Ramos (cell line): Measurements from ENCODE around the gene COTL1.
"Not testable (repeated sequence)": the region's sequence is repeated elsewhere in the genome, so short reads cannot be mapped to it uniquely, and the experiment has no call there.

Source experiments
- in situ Hi-C: fragments of 300-500 bp; cut with MboI; formaldehyde crosslinking; loops from one replicate; pipeline ENCODE4 v1.14.3; 2022; ENCODE audit warnings: low sequenced_read_pairs; ENCODE audit not compliant: unreplicated experiment

The COTL1 gene

DNA sequence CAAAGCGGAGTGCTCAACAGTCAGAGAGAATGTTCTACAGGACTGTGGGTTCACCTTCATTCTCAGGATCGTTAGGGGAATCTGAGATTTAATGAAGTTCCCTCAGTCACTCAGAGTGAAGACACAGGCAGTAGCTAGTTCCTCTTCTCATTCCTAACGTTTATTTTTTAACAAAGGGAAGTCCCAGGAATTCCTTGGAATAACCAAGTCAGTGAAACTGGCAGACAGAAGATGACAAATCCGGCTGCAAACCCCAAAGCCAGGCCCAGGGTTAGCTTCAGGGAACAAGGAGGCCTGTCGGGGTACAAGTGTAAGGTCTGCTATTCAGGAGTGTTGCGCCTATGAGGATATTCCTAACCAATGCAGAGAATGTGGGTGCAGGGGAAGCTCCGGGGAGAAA, 42.0 kb downstream of the COTL1 start:
- in situ Hi-C loops, result no loop called here

DNA sequence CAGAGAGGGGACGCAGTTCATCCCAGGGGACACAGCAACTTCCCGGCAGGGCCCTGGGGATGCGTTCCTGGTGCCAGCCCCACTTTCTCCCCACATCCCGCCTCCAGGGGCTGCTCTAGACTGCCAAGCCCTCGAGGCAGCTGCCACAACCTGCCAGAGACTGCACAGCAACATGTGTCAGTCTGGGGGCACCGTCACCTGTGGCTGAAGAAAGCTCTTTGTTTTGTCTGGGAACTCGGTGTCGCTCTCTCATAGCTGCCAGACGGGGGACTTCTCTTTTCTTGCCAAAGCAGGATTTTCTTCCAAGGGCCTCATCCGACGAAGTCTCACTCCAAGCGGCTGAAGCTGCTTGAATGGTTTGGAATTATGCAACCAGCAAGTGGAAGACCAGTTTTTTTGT, 43.7 kb downstream of the COTL1 start:
- in situ Hi-C loops, result no loop called here

GRCh38 chr16:84572096-84572495, 45.8 kb downstream of the COTL1 start:
- in situ Hi-C loops, result no loop called here

DNA sequence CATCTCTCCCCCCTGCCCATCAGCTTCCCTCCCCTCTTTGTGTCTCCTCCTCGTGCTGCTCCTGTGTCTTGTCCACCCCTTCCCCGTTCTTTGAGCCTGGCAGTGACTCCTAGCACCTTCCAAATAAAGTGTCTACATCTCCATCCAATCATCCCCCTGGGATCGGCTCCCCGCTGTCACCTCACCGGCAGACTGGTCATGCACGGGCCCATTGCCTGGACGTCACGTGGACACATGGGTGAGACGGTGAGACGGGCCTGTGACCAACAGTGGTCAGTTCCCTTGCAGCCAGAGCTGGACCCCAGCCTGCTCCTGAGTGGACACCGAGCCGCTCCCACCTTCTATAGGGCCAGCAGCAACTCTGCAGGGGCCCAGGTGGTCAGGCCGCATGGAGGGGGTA, 46.4 kb downstream of the COTL1 start:
- in situ Hi-C loops, result no loop called here

GRCh38 chr16:84570739-84571403, 47.0 kb downstream of the COTL1 start:
- in situ Hi-C loops, result no loop called here

- in situ Hi-C loops, result no loop called here
Measured at GRCh38 chr16:84569382-84569987, 48.4 kb downstream of the COTL1 start.

- in situ Hi-C loops, result no loop called here
Measured at GRCh38 chr16:84568066-84568465, 49.8 kb downstream of the COTL1 start.

GRCh38 chr16:84567286-84567962, 50.5 kb downstream of the COTL1 start:
- in situ Hi-C loops, result no loop called here

DNA sequence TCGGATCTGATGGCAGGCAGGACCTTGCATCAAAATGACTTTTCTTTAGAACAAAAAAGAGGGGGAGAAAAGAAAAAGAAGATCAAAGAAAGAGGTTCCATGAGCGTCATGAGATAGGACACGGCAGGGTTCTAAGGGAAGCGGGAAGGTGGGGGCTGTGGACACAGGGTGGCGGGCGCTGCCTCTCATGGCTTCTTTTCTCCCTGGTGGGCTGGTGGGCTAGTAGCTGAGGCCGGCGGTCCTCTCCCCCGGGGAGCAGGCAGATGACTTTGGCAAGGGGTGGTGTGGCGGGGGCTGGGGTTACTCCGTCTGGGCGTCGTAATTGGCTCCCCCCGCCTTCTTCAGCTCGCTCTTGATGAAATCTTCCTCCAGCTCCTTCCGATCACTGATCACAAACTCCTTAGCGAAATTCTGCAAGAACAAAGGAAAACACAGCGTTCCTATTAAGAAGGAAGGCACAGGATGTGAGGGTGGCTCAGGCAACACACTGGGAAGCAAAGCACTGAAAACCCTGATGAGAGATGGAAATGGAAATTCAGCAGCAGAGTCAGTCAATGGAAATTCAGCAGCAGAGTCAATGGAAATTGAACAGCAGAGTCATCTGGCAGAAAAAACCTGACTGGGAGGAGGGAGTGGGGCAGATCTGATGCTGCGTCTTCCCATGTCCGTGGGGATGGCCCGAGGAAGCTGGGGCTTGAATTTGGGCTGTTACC, 51.2 kb downstream of the COTL1 start:
- in situ Hi-C loops, result no loop called here

DNA sequence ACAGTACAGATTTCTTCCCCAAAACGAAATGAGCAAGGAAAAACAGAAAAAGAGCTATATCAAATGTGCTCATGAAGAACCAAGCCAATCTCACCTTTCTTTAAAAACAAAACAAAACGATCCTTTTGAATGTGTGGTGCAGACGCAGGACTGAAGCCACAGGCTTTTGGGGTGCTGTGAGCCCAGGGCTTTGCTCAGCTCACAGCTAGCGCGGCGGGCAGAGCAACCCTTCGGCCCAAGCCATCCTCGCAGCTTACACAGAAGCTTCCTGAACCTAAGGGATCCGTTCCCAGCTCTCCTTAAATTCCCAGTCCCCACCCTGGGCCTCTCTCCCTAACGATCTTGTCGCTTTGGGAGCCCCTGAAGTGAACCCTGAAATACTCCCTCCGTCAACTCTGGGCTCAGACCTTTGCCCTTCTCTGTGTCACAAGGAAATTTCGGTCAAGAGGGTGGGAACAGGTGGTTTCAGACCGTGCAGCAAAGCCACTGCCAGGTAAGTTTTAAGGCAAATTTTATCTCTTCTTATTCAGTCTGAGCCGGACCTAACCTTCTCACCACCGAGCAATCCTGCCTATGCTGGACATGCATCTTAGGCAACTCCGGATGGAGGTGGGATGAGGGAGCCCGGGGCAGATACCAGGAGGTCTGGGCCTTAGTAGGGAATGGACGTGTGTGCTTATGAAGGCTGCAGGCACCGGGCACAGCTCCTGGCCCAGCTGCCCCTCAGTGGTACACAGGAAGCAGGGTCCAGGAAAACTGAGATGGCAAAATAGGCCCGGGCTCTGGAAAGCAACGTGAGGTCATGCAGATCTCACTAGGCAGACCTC, 52.0 kb downstream of the COTL1 start:
- in situ Hi-C loops, result no loop called here

- in situ Hi-C loops, result no loop called here
Measured at GRCh38 chr16:84563786-84564420, 54.0 kb downstream of the COTL1 start.

- in situ Hi-C loops, result no loop called here
Measured at GRCh38 chr16:84563064-84563715, 54.7 kb downstream of the COTL1 start.

GRCh38 chr16:84562174-84562815, 55.6 kb downstream of the COTL1 start:
- in situ Hi-C loops, result no loop called here

GRCh38 chr16:84561291-84561690, 56.6 kb downstream of the COTL1 start:
- in situ Hi-C loops, result no loop called here

GRCh38 chr16:84560269-84560668, 57.6 kb downstream of the COTL1 start:
- in situ Hi-C loops, result no loop called here

GRCh38 chr16:84559311-84559932, 58.5 kb downstream of the COTL1 start:
- in situ Hi-C loops, result no loop called here

- in situ Hi-C loops, result not testable (repeated sequence)
Measured at GRCh38 chr16:84558850-84559249, 59.0 kb downstream of the COTL1 start.

DNA sequence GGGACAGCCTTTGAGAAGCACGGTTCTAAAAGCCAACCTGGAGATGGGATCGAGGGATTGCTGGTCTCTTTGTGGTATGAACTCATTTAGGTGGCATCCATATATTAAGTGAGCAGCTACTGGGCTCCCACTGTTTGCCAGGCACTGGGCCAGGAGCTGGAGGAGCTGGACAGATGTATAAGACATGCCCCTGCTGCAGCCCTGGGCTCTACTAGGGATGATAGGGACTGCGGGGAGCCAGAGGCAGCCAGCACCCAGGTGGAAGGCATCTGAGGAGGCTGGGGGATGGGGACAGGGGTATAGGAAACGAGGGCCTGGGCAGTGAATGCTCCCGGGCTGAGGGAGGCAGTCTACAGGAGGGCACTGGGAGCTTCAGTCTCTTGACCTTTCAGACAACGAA, 60.4 kb downstream of the COTL1 start:
- in situ Hi-C loops, result no loop called here
